ENCODE data around the gene ENTPD7.
A peak's percentile ranks its signal among the peaks of the same experiment; 100 is the strongest.

Gene ENTPD7

DNA sequence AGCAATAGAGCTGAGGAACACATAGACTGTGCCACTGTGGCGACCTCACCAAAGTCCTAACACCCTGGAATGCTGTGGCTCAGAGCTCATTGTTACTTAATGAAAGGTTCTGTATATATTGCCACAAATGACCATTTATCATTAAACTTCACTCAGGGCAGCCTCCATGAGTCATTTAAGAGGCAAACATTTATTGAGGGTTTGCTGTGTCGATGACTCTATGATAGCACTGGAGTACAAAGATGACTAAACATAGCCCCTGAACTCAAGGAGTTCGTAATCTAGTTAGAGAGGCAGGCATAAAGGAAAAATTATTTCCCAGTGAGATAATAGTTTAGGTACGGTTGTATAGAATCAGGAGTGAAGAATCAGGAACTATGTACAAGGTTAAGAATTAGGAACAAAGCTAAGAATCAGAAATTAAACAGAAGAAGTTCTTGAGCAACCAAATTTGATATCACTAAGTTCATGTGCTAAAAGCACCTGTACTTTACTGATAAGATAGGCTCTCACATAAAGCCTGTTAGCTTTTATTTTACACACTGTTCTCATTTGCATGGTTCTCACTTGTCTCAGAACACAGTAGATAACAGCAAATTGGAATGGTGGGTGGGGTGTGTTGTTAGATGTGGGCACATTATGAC lies 7.9 kb downstream of the ENTPD7 start (continued):
- TF ChIP-seq, protein P1, sequence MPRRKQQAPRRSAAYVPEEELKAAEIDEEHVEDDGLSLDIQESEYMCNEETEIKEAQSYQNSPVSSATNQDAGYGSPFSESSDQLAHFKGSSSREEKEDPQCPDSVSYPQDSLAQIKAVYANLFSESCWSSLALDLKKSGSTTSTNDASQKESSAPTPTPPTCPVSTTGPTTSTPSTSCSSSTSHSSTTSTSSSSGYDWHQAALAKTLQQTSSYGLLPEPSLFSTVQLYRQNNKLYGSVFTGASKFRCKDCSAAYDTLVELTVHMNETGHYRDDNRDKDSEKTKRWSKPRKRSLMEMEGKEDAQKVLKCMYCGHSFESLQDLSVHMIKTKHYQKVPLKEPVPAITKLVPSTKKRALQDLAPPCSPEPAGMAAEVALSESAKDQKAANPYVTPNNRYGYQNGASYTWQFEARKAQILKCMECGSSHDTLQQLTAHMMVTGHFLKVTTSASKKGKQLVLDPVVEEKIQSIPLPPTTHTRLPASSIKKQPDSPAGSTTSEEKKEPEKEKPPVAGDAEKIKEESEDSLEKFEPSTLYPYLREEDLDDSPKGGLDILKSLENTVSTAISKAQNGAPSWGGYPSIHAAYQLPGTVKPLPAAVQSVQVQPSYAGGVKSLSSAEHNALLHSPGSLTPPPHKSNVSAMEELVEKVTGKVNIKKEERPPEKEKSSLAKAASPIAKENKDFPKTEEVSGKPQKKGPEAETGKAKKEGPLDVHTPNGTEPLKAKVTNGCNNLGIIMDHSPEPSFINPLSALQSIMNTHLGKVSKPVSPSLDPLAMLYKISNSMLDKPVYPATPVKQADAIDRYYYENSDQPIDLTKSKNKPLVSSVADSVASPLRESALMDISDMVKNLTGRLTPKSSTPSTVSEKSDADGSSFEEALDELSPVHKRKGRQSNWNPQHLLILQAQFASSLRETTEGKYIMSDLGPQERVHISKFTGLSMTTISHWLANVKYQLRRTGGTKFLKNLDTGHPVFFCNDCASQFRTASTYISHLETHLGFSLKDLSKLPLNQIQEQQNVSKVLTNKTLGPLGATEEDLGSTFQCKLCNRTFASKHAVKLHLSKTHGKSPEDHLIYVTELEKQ (tag by site-specific recombination; IDR thresholded peaks at IDR 0.05; ENCODE audit: borderline replicate concordance): no peak
- TF ChIP-seq, protein P2, sequence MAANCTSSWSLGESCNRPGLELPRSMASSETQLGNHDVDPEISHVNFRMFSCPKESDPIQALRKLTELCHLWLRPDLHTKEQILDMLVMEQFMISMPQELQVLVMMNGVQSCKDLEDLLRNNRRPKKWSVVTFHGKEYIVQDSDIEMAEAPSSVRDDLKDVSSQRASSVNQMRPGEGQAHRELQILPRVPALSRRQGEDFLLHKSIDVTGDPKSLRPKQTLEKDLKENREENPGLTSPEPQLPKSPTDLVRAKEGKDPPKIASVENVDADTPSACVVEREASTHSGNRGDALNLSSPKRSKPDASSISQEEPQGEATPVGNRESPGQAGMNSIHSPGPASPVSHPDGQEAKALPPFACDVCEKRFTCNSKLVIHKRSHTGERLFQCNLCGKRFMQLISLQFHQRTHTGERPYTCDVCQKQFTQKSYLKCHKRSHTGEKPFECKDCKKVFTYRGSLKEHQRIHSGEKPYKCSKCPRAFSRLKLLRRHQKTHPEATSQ (tag by site-specific recombination; IDR thresholded peaks at IDR 0.05): no peak
- TF ChIP-seq KLF9 (tag by site-specific recombination; IDR thresholded peaks at IDR 0.05; ENCODE audit: low read depth) (no peak), ZNF2 (tag by site-specific recombination; IDR thresholded peaks at IDR 0.05) (no peak), ZNF19 (tag by site-specific recombination; IDR thresholded peaks at IDR 0.05; ENCODE audit: low read depth) (no peak), ZNF324 (tag by site-specific recombination; IDR thresholded peaks at IDR 0.05) (no peak), ZNF629 (tag by site-specific recombination; IDR thresholded peaks at IDR 0.05) (peak; percentile 77), ZNF560 (tag by site-specific recombination; IDR thresholded peaks at IDR 0.05; ENCODE audit: borderline replicate concordance) (no peak), ZNF132 (tag by site-specific recombination; IDR thresholded peaks at IDR 0.05; ENCODE audit: borderline replicate concordance) (no peak), ZNF274 (IDR thresholded peaks at IDR 0.05; ENCODE audit: low read length) (no peak), ZNF274 (tag by site-specific recombination; IDR thresholded peaks at IDR 0.05; ENCODE audit: borderline replicate concordance) (no peak), ZNF221 (tag by site-specific recombination; IDR thresholded peaks at IDR 0.05; ENCODE audit: borderline replicate concordance) (no peak), ZNF341 (tag by site-specific recombination; IDR thresholded peaks at IDR 0.05; ENCODE audit: low read depth) (no peak), ZNF302 (tag by site-specific recombination; IDR thresholded peaks at IDR 0.05; ENCODE audit: low read depth) (no peak), ZNF701 (tag by site-specific recombination; IDR thresholded peaks at IDR 0.05) (no peak), ZNF76 (tag by site-specific recombination; IDR thresholded peaks at IDR 0.05; ENCODE audit: borderline replicate concordance, low read depth) (no peak), ZNF112 (tag by site-specific recombination; IDR thresholded peaks at IDR 0.05) (no peak), GFI1B (tag by site-specific recombination; IDR thresholded peaks at IDR 0.05) (no peak), ZFHX2 (tag by site-specific recombination; conservative IDR thresholded peaks at IDR 0.05) (no peak), ZNF571 (tag by site-specific recombination; IDR thresholded peaks at IDR 0.05) (no peak)
- TF ChIP-seq, protein P3, sequence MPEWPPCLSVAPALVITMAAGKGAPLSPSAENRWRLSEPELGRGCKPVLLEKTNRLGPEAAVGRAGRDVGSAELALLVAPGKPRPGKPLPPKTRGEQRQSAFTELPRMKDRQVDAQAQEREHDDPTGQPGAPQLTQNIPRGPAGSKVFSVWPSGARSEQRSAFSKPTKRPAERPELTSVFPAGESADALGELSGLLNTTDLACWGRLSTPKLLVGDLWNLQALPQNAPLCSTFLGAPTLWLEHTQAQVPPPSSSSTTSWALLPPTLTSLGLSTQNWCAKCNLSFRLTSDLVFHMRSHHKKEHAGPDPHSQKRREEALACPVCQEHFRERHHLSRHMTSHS (tag by site-specific recombination; IDR thresholded peaks at IDR 0.05): no peak
- TF ChIP-seq, protein P4, sequence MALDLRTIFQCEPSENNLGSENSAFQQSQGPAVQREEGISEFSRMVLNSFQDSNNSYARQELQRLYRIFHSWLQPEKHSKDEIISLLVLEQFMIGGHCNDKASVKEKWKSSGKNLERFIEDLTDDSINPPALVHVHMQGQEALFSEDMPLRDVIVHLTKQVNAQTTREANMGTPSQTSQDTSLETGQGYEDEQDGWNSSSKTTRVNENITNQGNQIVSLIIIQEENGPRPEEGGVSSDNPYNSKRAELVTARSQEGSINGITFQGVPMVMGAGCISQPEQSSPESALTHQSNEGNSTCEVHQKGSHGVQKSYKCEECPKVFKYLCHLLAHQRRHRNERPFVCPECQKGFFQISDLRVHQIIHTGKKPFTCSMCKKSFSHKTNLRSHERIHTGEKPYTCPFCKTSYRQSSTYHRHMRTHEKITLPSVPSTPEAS (tag by site-specific recombination; IDR thresholded peaks at IDR 0.05): no peak
- TF ChIP-seq, protein P5, sequence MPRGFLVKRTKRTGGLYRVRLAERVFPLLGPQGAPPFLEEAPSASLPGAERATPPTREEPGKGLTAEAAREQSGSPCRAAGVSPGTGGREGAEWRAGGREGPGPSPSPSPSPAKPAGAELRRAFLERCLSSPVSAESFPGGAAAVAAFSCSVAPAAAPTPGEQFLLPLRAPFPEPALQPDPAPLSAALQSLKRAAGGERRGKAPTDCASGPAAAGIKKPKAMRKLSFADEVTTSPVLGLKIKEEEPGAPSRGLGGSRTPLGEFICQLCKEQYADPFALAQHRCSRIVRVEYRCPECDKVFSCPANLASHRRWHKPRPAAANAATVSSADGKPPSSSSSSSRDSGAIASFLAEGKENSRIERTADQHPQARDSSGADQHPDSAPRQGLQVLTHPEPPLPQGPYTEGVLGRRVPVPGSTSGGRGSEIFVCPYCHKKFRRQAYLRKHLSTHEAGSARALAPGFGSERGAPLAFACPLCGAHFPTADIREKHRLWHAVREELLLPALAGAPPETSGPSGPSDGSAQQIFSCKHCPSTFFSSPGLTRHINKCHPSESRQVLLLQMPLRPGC (tag by site-specific recombination; IDR thresholded peaks at IDR 0.05): 0 out of 2 replicates have a peak, but pooled peaks have one; percentile 55
- TF ChIP-seq, protein P6, sequence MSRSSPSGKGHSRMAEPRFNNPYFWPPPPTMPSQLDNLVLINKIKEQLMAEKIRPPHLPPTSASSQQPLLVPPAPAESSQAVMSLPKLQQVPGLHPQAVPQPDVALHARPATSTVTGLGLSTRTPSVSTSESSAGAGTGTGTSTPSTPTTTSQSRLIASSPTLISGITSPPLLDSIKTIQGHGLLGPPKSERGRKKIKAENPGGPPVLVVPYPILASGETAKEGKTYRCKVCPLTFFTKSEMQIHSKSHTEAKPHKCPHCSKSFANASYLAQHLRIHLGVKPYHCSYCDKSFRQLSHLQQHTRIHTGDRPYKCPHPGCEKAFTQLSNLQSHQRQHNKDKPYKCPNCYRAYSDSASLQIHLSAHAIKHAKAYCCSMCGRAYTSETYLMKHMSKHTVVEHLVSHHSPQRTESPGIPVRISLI (tag by site-specific recombination; IDR thresholded peaks at IDR 0.05): no peak
- TF ChIP-seq, protein P7, sequence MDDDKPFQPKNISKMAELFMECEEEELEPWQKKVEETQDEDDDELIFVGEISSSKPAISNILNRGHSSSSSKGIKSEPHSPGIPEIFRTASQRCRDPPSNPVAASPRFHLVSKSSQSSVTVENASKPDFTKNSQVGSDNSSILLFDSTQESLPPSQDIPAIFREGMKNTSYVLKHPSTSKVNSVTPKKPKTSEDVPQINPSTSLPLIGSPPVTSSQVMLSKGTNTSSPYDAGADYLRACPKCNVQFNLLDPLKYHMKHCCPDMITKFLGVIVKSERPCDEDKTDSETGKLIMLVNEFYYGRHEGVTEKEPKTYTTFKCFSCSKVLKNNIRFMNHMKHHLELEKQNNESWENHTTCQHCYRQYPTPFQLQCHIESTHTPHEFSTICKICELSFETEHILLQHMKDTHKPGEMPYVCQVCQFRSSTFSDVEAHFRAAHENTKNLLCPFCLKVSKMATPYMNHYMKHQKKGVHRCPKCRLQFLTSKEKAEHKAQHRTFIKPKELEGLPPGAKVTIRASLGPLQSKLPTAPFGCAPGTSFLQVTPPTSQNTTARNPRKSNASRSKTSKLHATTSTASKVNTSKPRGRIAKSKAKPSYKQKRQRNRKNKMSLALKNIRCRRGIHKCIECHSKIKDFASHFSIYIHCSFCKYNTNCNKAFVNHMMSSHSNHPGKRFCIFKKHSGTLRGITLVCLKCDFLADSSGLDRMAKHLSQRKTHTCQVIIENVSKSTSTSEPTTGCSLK (tag by site-specific recombination; IDR thresholded peaks at IDR 0.05): no peak
- TF ChIP-seq, protein P8, sequence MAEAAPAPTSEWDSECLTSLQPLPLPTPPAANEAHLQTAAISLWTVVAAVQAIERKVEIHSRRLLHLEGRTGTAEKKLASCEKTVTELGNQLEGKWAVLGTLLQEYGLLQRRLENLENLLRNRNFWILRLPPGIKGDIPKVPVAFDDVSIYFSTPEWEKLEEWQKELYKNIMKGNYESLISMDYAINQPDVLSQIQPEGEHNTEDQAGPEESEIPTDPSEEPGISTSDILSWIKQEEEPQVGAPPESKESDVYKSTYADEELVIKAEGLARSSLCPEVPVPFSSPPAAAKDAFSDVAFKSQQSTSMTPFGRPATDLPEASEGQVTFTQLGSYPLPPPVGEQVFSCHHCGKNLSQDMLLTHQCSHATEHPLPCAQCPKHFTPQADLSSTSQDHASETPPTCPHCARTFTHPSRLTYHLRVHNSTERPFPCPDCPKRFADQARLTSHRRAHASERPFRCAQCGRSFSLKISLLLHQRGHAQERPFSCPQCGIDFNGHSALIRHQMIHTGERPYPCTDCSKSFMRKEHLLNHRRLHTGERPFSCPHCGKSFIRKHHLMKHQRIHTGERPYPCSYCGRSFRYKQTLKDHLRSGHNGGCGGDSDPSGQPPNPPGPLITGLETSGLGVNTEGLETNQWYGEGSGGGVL (tag by site-specific recombination; IDR thresholded peaks at IDR 0.05): no peak

Data from HEK293 (cell line).